EL (cell line): ENCODE measurements around the gene NINJ2.
A peak's percentile ranks its signal among the peaks of the same experiment; 100 is the strongest.
"Not testable (repeated sequence)": the region's sequence is repeated elsewhere in the genome, so short reads cannot be mapped to it uniquely, and the experiment has no call there.

Experiments
- DNase-seq: peaks from one replicate; pipeline ENCODE4 v3.0.0-alpha.2; 2016

NINJ2 gene

DNA sequence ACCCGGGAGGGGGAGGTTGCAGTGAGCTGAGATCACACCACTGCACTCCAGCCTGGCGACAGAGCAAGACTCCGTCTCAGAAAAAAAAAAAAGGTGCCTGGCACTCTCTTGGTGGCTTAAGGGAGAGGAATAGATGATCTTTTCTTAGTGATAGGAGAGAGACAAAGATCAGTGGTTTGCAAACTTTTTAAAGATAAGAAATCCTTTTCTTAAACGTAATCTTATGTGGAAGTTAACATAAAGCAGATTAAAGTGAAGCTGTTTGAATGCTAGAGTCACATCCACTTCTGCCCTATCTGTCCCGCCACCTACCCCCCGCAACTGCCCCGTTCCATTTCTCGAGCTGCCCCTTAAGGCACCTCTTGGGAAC is 6.3 kb upstream of the NINJ2 start:
- DNase-seq, result no peak

DNA sequence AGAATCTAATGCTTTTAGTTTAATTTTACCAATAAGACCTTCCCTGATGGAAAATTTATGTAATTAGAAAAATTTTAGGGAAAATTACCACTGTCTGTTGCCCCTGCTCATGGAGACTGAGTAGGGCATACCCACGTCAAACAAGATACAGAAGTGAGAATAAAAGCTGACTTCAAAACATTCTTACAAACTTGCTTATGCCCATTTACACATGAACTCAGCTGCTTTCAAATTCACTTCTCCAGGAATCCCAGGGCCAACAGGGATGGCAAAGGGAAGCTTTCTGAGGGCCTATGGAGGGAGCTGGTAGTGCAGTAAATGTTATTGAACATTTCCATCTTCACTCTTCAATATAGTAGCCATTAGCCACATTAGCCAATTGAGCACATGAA is 4.8 kb upstream of the NINJ2 start:
- DNase-seq, result no peak

DNA sequence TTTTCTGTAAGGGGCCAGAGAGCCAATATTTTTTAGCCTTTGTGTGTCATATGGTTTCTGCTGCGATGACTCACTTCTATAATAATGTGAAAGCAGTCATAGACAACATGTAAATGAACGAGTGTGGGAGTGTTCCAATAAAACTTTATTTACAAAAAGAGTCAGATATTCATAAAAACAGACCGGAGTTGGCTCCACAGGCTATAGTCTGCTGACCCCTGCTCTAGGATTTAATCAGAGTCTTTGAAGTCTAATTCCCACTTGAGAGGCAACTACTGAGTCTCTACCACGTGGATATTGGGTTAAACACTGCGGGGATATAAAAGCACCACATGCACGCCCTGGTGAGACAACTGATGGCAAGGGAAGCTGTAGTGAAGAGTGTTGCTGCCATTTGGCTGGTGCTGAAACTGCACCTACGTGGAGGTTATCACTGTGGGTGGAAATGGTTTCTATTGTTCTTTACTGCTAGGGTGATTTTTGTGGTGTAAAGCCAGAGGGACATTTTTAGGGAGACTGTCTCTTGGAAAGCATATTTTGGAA is 3.6 kb upstream of the NINJ2 start:
- DNase-seq, result peak; percentile 65

DNA sequence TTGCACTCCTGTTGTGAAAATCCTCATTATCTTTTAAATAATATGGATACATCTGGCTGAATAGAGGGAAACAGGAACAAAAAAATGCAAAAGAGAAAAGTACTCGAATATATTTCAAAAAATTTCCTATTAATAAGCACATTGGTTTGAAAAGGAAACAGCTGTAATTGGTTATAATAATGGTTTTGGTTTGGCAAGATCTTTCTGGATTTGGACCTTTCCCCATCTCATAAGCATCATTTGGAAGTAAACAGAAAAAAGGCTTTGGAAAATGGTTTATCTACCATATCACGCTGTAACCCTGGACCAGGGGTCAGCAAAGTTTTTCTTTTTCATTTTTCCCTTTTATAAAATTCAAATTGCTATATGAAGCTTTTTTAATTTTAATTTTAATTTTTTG is 2.8 kb upstream of the NINJ2 start:
- no peak for DNase-seq

DNA sequence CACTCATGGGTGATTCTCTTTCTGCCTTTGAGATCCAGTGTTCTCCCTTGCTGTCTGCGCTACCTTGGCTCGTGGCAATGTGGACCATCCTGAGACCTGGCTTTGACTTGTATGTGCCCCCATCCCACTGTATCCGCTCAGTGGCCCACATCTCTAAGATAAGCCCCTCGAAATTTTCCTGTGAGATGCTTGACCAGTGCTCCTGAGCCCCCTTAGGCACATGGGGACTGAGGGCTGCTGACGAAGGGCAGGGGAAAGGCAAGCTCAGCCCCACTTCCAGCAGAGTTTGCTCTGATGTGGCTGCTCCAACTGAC is 1.5 kb upstream of the NINJ2 start:
- no peak for DNase-seq

DNA sequence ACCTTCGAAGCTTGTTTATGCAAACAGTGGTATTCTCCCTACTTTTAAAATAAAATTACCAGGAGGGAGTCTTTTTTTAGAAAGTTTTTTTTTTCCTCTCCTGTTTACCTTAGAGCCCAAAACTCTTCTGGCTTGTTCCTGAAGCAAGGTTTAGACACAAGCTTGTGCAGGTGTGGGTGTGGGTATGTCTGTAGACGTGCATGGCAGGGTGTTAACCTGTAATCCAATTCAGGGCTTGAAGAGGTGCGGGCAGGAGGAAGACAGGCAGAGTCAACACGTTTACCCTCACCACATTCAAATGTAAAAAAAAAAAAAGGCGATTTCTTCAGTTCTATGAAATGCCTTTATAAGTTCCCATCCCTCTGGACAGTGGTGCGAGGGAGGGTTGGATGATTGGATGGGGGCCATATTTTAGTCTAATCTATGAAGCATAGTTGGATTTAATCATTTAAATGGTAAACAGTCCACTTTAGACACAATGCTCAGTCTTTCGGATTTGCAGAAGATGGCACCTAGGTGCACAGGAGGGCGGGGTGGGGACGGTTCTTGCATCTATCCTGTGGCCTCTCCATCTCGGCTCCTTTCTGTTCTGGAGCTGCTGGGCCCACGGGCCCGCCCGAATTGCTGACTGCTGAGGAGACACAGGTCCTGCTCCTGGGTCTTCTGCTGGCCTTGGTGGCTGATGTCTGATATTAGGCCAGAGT is 982 bp upstream of the NINJ2 start:
- no peak for DNase-seq

DNA sequence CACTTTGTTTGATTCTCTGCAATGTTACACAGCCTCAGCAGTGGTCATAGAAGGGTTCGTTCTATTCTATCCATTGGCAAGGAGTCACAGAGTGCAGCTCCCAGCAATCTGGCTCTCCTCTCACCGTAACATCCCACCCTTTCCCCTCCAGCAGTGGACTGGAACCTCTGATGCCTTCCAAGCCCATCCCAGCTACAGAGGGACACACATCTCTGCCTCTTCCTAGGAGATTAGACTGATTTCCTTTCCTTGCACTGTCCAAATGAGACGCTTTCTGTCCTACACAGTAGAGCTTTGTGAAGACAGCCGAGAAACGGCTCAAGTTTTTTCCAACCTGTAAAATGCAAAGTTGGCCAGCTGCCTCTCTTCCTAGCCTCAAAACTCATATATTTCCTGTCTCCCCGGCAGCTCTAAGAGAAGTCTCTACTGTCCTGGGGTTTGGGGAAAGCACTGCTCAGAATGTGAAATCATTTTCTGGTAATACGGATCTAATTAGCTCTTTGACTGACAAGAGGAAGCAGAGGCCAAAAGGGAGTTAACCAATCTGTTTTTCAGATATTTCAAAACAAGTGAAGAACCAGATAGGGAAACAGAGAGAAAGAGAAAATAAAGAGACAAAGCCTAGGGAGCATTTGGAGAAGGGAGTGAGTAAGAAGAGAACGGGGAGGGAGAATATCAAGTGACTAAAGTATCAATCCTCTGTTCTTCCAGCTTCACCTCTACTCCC is 516 bp downstream of the NINJ2 start:
- DNase-seq, result no peak

DNA sequence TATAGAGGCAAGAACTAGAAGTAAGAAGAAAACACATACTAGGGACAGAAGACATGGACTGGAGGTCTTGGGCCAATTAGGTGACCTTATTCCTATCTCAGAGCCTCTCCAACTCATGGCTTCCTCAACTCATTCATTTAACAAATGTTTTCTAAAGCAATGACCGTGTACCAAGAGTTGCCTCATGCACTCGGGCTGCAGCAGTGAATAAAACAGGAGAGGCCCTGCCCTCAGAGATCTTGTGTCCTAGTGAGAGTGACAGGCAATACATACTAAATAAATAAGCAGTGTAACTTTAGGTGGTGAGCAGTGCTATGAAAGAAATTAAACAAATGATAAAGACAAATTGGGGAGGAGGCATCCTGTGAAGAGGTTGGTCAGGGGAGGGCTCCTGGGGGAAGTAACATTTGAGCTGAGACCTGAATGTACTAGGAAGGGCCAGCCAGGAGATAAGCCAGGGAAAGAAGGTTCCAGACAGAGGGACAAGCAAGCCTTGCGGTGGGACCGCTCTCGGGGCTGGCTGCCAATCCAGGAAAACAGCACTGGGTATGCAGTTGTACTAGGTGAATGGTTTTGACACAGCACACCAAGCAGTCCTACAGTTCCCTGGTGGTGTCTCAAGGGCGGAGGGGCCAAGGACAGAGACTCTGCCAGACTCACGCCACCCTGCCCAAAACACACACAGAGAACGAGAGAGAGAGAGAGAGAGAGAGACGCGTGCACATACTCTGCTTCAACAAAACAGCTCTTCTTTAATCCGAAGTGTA is 1.3 kb downstream of the NINJ2 start:
- DNase-seq, result no peak

DNA sequence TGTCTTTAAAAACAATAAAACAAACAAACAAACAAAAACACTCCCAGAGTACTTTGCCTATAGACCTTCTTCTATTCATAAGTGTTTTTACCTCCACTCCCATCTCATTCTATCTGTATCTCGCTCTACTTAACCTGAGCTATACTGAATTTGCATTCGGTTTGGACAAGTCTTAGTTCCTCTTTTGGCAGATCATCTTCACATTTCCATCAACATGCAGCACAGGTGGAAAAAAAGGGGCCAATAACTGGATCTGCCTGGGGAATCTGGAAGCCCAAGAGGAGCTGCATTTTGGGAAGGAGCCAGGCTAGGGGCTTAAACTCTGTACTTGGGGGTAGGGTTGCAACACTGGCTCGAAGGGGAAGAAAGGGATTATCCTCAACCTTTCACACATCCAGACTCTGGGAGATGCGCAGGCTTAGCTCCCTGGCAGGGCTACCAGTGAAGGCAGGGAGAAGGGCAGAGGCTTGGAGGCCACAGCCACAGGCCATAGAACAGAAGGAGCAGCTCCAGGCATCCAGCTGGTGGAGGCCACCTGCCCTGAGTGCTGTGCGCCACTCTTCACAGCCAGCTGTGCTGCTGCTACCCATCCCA is 4.1 kb downstream of the NINJ2 start:
- no peak for DNase-seq

DNA sequence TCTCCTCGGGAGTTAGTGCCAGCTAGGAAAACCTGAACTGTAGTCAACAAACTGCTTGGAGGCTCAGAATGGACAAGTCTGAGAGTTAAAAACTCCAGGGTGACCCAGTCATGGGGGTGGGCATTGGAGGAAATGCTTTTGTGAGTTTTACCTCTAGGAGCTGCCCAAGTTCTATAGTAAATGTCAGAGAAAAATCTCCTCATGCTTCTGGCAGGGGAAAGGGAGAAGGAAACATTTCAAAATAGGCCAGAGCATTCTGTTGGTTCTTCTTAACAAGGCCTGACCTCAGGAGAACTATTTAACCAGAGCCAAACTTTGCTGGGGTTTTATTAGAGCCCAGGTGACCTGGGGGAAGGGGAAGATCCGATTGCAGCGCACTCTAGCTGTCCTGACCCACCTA is 12.3 kb downstream of the NINJ2 start:
- DNase-seq, result no peak

DNA sequence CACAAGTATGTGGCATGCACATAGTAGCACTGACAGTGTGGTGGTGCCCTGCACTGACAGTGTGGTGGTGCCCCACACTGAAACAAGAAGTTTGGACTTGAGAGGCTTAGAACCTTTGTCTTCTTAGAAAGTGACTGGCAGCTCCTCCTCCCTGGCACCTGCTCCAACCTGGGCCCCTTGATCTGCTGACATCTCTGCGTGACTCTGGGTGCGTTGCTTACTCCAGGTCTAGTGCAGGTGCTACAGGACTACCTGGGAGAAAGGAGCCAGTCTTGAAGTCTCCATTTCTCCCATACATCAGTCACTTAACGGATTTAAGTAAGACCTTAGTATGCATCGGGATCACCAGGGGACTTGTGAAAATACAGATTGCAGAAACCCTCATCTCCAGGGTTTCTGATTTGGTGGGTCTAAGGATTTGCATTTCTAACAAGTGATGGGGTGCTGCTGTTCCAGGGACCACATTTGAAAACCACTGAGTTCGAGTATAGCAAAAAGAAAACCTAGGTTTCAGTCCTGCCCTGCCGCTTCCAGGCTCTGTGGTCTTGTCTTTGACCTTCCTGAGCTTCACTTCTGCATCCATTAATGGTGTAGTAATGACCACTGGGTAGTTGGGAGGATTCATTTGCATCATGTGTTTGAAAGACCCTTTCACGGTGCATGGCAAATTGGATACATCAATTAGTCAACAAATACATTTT is 15.7 kb downstream of the NINJ2 start:
- no peak for DNase-seq

DNA sequence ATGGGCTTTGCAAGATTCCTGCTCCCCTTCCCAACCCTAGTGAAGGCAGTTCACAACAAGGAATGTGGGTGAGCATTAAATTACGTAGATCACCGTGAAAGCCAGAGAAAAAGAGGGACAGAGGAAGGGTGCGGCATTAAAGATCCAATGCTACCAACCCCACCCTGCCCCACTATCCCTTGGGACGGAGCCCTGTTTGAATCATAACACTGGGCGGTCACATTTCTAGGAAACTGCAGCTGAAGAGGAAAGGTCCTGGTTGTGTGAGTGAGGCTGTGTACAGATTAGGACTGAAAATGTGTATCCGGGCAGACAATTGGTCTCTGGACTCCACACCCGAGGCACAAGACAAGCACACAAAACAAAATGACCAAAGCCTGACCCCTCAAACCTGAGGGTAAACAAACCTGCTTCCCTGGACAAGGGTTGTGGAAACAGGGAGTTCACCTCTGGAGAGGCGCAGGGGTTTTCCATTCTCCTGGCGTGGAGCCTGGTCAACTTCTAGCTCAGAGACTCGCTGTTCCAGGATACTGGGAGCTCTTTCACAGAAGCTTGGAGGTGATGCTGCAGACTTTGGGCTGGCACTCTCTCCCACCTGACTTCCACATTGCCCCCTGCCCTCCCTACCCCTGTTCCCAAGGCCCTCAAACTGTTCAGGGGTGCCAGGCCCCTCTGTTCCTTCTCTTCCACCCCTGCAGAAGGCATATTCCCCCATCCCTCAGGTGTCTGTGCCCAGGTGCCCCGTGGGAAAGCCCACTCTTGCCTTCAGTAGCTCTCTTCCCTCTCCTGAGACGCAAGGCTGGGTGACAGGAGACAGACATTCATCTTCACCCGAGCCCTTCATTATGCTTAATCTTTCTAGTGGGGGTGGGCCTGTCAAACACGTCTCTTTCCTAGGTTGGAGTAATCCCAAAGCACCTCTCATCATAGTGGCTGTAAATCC is 16.5 kb downstream of the NINJ2 start:
- DNase-seq, result no peak

DNA sequence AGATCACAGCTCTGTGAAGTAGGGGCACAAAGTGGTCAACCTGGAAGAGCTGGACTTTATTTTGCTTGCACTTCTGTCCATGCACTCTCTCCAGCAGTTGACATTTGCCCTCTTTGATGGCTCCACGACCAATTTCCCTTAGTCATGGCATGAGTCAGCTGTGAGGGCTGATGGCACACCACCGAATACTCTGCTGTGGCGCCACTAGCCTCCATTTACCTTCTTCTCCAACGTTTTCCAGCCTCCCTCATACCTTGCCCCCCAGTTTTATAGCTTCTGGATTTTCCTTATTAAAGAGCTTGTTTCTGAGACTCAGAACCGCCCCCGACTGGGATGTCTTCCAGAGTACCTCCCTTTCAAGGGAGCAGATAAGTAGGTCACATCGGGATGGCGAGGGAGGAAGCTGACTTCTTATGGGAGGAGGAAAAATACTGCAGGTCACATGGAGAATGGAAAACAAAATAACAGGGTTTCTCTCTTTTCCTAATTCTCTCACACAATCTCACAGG is 17.6 kb downstream of the NINJ2 start:
- peak; percentile 70 for DNase-seq

DNA sequence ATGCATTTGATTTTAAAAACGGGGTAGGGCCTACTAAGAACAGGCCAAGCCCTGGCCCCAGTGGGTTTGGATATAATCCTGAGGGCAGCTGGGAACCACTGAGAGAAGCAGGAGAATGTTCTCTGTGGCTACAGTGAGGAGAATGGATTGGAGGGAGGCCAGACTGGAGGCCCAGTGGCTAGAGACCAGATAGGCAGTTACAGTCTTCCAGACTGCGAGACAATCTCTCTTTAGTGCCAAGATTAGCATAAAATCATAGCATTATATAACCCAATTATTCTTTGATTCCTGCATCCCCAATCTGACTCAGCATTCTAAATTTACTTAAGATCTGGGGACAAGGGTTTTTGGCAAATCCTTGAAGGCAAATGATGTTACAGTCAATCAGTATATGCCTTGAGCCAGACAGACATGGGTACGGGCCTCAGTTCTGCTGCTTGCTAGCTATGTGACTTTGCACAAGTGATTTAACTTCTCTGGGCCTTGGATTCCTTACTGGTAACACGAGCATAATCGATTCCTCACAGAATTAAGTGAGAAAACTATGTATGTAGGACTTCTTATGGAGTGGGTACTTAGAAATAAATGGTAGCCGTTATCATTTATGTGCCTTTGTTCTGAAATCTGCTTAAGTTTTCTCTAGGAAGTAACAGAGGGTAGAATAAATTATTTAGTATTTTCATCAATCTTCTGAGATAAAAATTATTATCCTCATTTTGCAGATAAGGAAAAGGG is 18.3 kb downstream of the NINJ2 start:
- no peak for DNase-seq

DNA sequence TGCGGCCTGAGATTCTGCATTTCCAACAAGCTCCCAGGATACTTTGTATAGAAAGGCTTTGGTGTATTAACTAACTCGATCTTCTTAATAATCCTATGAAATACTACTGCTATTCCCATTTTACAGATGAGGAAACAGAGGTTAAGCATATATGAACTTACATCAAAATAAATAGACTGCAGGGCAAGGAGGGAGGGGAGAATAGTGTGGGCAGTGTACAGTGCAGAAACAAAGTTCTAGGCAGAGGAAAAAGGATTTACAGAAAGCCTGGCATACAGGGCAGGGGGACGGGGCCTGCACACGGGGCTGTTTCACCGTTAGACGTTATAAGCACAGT is 19.0 kb downstream of the NINJ2 start:
- DNase-seq, result no peak

DNA sequence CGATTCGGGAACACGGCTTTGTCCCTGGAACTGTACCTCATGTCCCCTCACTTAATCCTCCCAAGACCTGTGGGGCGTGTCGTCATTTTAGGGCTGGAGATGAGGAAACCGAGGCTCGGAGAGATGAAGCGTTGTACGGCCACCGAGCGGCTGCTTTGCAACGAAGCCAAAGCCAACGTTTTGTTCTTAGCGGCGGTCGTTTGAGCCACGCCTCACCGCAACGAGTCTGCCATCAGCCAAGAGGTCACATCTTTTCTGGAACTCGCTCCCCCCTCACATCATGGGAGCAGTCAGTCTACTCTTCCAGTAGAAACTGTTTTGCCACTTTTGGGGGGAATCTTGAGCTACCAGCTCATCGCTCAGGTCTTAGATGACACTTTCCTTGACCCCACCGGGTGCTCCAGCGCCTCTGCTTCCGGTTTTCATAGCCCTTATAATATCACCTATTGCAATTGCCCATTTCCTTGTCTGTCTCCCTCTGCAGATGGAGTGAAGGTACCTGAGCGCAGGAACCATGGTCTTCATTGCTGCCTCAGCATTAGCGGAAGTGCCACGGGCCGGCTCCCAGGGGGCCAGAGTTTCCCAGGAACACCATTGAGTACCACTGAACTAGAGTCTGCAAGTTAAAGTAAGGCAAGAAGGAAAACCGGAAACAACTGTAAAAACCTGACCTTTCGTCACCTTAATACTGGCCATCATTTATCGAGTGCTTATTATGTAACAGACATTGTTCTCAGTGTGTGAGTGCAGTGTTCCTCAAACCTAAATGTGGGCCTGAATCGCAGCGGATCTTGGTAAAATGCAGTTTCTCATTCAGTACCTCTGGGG is 19.6 kb downstream of the NINJ2 start:
- DNase-seq, result no peak

DNA sequence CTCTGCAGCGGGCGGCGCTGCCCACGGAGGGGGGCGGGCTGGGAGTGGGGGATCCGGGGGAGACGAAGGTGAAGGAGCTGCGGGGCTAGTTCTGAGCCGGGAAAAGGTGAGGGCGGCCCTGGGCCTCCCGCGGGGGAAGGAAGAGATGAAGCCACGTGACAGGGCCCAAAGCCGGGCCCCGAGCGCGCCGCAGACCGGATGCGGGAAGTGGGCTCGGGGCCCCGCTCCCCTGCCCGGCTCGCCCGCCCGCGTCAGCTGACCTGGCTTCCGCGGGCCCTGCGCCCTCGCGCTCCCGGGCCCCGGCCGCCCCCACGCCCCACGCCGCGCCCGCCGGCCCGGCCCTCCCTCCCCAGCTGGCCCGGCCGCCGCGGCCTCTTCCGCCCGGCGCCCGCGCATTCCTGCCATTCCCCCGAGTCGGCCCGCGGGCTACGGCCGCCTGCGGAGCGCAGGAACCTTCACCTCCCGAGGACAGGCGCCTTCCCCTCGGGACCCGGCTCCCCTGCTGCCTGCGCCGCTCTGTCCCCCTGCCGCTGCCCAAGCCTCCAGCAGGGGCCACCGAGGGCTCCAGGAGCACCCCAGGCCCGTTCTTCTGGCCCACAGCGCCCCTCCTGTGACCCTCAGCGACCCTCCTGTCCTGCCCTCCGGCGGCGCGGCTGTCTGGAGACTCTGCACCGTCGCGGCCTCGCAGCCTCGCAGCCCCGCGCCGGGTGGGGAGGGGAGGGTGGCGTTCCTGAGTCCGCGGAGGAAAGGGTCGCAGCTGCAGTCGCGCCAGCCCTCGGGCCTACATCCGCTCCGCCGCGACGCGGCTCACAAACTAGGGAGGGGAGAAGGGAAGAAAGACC is 20.4 kb downstream of the NINJ2 start:
- DNase-seq, result peak; percentile 72

DNA sequence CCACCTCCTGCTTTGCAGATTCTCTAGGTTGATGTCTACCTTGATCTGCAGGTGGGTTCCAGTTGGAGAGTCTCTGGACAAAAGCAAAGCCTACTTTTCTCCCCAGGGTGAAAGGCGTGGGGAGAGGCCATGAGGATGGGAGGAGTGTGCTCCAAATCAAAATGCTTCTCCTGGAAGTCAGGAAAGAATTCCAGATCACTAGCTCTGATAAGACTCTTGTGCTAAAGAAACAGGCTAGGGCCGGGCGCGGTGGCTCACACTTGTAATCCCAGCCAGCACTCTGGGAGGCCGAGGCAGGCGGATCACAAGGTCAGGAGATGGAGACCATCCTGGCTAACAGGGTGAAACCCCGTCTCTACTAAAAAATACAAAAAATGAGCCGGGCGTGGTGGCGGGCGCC is 21.9 kb downstream of the NINJ2 start:
- not testable (repeated sequence) for DNase-seq

DNA sequence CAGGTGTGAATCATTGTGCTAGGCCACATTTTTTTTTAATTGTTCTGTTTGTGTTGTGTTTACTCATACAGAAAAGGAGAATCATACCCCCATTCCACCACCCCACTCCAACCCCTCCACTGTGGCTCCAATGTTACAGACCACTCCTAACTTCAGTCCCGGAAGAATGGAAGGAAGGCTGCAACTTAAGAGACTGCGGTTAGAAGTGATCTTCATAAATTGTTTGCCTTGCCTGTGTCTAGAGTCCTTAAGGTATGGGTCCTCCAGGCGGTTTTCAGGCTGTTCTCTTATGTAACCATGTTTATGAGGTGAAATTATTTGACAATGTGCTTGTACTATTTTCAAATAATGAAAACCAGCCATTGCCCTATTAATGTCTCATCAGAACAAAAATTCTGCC is 22.5 kb downstream of the NINJ2 start:
- DNase-seq, result no peak
